ENCODE results near the gene NFYC.
"Not testable (repeated sequence)": the region's sequence is repeated elsewhere in the genome, so short reads cannot be mapped to it uniquely, and the experiment has no call there.

Gene NFYC

DNA sequence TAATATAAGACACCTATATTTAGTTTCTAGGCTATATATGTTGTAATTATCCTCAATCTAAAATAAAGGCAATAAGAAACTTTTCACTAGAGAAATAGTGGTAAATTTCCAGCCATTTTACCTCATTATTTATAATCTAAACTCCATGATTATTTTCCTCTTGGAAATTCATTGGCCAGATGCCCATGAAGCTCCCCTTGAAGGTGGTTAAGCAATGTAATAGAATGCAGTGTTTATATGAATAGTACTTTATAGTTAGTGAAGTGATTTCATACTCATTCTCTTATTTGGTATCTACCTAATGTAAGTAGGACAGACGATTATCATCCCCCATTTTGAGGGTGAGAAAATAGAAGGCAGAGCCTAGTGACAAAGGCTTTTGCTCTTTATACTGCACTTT lies 26.5 kb downstream of the NFYC start:
- TF ChIP-seq, protein P1, sequence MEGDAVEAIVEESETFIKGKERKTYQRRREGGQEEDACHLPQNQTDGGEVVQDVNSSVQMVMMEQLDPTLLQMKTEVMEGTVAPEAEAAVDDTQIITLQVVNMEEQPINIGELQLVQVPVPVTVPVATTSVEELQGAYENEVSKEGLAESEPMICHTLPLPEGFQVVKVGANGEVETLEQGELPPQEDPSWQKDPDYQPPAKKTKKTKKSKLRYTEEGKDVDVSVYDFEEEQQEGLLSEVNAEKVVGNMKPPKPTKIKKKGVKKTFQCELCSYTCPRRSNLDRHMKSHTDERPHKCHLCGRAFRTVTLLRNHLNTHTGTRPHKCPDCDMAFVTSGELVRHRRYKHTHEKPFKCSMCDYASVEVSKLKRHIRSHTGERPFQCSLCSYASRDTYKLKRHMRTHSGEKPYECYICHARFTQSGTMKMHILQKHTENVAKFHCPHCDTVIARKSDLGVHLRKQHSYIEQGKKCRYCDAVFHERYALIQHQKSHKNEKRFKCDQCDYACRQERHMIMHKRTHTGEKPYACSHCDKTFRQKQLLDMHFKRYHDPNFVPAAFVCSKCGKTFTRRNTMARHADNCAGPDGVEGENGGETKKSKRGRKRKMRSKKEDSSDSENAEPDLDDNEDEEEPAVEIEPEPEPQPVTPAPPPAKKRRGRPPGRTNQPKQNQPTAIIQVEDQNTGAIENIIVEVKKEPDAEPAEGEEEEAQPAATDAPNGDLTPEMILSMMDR (conservative IDR thresholded peaks at IDR 0.05), result no peak
- H3K27ac ChIP-seq, result no peak overlapping the region

DNA sequence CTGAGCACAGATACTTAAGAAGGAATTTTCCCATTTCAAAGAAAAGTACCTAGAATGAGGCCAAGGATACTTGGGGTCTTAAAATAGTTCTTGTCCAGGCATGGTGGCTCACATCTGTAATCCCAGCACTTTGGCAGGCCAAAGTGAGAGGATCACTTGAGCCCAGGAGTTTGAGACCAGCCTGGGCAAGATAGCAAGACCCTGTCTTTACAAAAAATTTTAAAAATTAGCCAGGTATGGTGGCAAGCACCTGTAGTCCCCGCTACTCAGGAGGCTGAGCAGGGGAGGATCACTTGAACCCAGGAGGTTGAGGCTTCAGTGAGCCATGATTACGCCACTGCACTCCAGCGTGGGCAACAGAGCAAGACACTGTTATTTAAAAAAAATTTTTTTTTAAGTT lies 29.0 kb downstream of the NFYC start:
- no peak overlapping the region for H3K27ac ChIP-seq
- TF ChIP-seq, protein P1 (conservative IDR thresholded peaks at IDR 0.05), result no peak

DNA sequence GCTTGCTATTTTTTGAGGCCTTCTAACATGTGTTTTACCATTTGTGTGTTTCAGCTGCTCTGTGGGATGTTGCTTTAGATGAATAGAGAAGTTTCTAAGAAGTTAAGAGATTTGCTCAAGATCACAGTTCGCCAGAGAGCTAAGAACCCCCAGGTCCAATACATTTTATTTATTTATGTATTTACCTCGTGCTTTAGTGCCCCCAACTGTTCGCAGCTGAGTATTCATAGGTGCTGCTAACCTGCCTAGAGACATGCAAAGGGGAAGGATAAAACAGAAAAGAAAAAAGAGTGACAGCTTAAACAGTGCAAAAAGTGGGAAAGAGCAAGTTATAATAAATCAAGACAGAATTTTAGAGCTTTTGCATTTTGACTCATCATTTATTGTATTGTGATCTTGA lies 31.1 kb downstream of the NFYC start:
- peak overlapping the region; percentile 49 for H3K27ac ChIP-seq
- TF ChIP-seq, protein P1 (conservative IDR thresholded peaks at IDR 0.05), result no peak

DNA sequence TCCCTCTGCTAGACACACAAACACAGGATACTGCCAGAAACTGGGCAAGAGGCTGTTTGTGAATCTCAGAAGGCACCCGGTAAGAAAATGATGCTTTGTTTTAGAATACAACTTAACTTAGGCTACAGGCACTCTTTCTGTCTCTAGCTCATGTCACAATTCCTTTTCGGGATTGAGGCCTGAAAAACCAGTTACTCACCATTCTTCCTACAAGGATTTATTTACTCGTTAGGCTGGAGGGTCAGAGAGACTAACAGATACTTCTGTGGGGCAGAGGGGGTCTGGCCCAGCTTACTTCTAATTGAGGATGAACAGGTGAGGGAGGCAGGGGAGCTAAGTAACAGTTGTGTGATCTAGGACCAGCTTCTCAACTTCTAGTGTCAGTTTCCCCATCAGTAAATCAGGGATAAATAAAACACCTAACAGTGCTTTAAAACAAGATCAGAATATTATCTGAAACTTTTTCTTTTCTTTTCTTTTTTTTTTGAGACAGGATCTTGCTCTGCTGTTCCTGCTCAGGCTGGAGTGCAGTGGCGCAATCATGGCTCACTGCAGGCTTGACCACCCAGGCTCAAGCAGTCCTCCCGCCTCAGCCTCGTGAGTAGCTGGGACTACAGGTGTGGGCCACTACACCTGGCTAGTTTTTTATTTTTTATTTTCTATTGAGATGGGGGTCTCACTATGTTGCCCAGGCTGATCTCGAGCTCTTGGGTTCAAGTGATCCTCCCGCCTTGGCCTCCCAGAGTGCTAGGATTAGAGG lies 31.9 kb downstream of the NFYC start:
- peak overlapping the region; percentile 49 for H3K27ac ChIP-seq
- TF ChIP-seq, protein P1 (conservative IDR thresholded peaks at IDR 0.05), result no peak

DNA sequence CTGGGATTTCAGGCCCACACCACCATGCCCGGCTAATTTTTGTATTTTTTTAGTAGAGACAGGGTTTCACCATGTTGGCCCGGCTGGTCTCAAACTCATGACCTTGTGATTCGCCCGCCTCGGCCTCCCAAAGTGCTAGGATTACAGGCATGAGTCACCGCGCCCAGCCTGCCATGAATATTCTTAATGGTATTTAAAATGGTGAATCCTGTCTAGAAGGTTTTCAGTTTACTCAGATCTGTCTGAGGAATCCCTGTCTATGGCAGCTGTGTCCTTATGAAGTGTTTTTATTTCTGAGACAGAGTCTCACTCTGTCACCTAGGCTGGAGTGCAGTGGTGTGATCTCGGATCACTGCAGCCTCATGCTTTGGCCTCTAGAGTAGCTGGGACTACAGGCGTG lies 36.2 kb downstream of the NFYC start:
- H3K27ac ChIP-seq, result not testable (repeated sequence)

DNA sequence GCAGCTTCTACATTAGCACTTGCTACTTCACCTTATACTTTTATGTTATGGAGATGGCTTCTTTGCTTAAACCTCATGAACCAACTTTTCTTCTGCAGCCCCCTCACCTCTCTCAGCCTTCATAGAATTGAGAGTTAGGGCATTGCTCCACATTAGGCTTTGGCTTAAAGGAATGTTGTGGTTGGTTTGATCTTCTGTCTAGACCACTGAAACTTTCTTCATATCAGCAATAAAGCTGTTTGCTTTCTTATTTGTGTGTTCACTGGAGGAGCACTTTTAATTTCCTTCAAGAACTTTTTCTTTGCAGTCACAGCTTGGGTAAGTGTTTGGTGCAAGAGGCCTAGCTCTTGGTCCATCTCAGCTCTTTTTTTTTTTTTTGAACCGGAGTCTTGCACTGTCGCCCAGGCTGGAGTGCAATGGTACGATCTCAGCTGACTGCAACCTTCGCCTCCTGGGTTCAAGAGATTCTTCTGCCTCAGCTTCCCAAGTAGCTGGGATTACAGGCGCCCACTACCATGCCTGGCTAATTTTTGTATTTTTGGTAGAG lies 37.9 kb downstream of the NFYC start:
- not testable (repeated sequence) for H3K27ac ChIP-seq

DNA sequence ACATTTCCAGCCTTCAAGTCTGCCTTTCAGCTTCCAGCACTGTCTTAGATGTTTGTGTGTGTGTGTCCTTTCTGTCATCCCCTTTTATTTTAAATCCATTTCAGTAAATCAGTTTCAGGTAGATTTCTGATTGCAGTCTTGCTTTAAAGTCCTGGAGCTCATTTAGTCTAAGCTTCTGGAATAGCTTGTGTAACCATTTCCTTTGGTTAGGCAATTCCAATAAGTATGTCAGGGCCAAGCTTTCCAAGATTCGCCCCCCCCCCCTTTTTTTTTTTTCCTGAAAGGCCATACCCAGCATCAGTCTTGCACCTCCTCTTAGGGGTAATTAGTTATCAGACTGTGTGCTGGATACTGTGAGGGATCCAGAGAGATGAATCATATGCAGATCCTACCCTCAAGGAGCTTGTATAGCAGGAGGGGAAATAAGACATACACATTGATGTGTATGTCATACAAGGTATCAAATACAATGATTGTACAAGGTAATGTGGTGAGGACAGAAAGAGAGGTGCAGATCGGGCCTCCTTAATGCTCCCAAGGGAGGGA lies 41.3 kb downstream of the NFYC start:
- H3K27ac ChIP-seq, result peak overlapping the region; percentile 75
- TF ChIP-seq, protein P1 (conservative IDR thresholded peaks at IDR 0.05), result no peak

DNA sequence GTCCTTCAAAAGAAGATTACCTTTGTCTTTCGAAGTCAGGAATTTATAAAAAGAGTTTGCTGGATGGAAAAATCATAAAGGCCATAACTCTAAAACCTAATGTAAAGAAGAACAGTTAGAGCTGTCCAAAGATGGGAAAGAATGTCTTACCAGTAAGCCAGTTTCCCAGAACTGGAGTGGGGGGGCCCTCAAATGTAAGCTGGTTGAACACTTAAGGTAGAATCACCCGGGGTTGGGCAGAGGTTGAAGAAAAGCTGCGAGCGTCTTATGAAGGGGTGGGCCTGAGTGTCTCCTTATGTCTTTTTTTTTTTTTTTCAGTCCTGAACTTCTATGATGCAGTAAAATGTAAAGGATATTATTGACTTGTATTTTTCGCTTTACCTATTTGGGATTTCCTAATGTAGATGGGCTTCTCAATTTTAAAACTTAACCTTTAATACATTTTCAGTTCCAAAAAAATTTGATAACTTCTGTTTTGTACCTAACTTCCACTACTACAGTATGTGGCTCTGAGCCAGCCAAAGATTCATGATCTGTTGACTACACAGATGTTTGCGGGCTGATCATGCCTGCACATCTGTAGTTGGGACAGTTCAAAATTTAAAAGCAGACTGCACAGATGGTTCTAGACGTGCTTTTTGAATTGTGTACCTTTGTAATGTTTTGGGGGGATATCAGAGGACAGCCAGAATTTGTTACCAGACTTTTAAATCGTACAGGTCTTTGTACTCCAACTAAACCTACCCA lies 43.6 kb downstream of the NFYC start:
- no peak overlapping the region for H3K27ac ChIP-seq
- TF ChIP-seq, protein P1 (conservative IDR thresholded peaks at IDR 0.05), result no peak
